Measurements from ENCODE around the gene GHRHR. TPM values are rescaled to one million over a fixed set of nuclear protein-coding genes. Genes with fewer than 3 reads are reported as not detected.

GHRHR gene
- total and polyA plus RNA-seq, 9 of the 15 experiments (the other 6 are each of a cell fraction or from before 2014, with no cell fraction given): not detected

- TF ChIP-seq REST (IDR thresholded peaks at IDR 0.05; ENCODE audit: borderline replicate concordance) (peak; percentile 78), REST (CRISPR knock-in tag; IDR thresholded peaks at IDR 0.05; ENCODE audit: low read depth) (no peak), TARDBP (IDR thresholded peaks at IDR 0.05) (no peak), CBX5 (IDR thresholded peaks at IDR 0.05; ENCODE audit: borderline replicate concordance, low read depth) (no peak), POLR2G (IDR thresholded peaks at IDR 0.05; ENCODE audit: low read depth, low read length) (no peak), CC2D1A (IDR thresholded peaks at IDR 0.05) (0 out of 2 replicates have a peak, but pooled peaks have one; percentile 35), CTCF (IDR thresholded peaks at IDR 0.05 in 2 of 3, conservative IDR thresholded peaks at IDR 0.05 in 1 of 3; ENCODE audit: insufficient read depth in 2 of 3, low read depth in 1 of 3, low read length in 3 of 3) (peak; percentile 87 to 94 (median 90)), XRCC3 (IDR thresholded peaks at IDR 0.05) (no peak), DIDO1 (tag; IDR thresholded peaks at IDR 0.05; ENCODE audit: low read depth) (no peak), HDAC6 (IDR thresholded peaks at IDR 0.05; ENCODE audit: low read depth, low read length) (no peak), ZKSCAN8 (CRISPR knock-in tag; IDR thresholded peaks at IDR 0.05) (no peak), ZNF561 (CRISPR knock-in tag; conservative IDR thresholded peaks at IDR 0.05) (no peak), CSDE1 (IDR thresholded peaks at IDR 0.05) (no peak), STAG1 (CRISPR knock-in tag; IDR thresholded peaks at IDR 0.05; ENCODE audit: borderline replicate concordance) (peak; percentile 74; the same call in 1 of the 2 replicates), ZC3H11A (IDR thresholded peaks at IDR 0.05; ENCODE audit: low read depth, low read length) (no peak), NCOA1 (IDR thresholded peaks at IDR 0.05; ENCODE audit: low read depth) (no peak), SETDB1 (IDR thresholded peaks at IDR 0.05; ENCODE audit: low read length) (no peak), MBD2 (IDR thresholded peaks at IDR 0.05; ENCODE audit: borderline replicate concordance, low read depth) (no peak), YY1 (IDR thresholded peaks at IDR 0.05; ENCODE audit: borderline replicate concordance in 1 of 3, control insufficient read depth in 1 of 3, extremely low read depth in 1 of 3, insufficient read depth in 3 of 3, insufficient read length in 1 of 3, insufficient replicate concordance in 2 of 3, low read depth in 1 of 3, low read length in 2 of 3) (peak in 1 of 3 experiments; percentile 10)
These were observed 19.5 kb downstream of the GHRHR start (continued) for GRCh38 chr7:30983042-30983913.

All from K562 (cell line).